K562 (cell line): Measurements from ENCODE around the gene TSC22D1. TPM values are rescaled to one million over a fixed set of nuclear protein-coding genes. Genes with fewer than 3 reads are reported as not detected.

Experiments
- BHLHE40 ChIP-seq: IDR thresholded peaks from 2 replicates; pipeline ENCODE4 v1.6.1; 2011; ENCODE audit warnings: low read length, improper control_type of control experiment
- CBFA2T3 ChIP-seq: fragments of 450-650 bp; IDR thresholded peaks from 2 replicates; pipeline ENCODE4 v1.6.1; 2017
- ELK1 ChIP-seq: sonication (generic); formaldehyde crosslinking; IDR thresholded peaks from 2 replicates; pipeline ENCODE4 v1.8.1; 2022; ENCODE audit warnings: missing genetic modification reagents
- EP300 ChIP-seq: IDR thresholded peaks from 2 replicates; pipeline ENCODE4 v1.6.1; 2012; ENCODE audit warnings: low read length, improper control_type of control experiment
- MAFG ChIP-seq: fragments of 450-650 bp; conservative IDR thresholded peaks from 2 replicates; pipeline ENCODE4 v1.6.1; 2016; ENCODE audit warnings: missing genetic modification characterization, missing compliant biosample characterization
- SMAD4 ChIP-seq: fragments of 250-450 bp; sonication (Bioruptor Pico); conservative IDR thresholded peaks from 2 replicates; pipeline ENCODE4 v1.8.0; 2021; ENCODE audit warnings: inconsistent platforms, mild to moderate bottlenecking, moderate library complexity
- TBL1XR1 ChIP-seq, 2 experiments: IDR thresholded peaks; 2 replicates each; pipeline ENCODE4 v1.6.1; 2012; ENCODE audit warnings: improper control_type of control experiment in 2 of 2, low read length in 2 of 2, mild to moderate bottlenecking in 1 of 2
- TFAP4 ChIP-seq: sonication (generic); formaldehyde crosslinking; IDR thresholded peaks from 2 replicates; pipeline ENCODE4 v1.8.0; 2022; ENCODE audit warnings: missing genetic modification reagents, mild to moderate bottlenecking, moderate library complexity, borderline replicate concordance
- polyA plus RNA-seq, 8 experiments: library from polyadenylated mRNA; depleted of rRNA in 4 of 8; stranded (reverse) in 5 of 8; unstranded in 3 of 8; fragments of >200 nt; fragmentation: Nextera tagmentation in 2 of 8; fragmentation: Illumina TruSeq in 1 of 8; extraction: Ambion mirVana in 2 of 8; extraction: Trizol in 1 of 8; gene quantifications; 2 replicates each; pipeline versions ENCODE4 v1.2.1 to v1.2.3, GENCODE V29; 2011 to 2014; ENCODE audit warnings: inconsistent platforms in 1 of 8, missing spikeins in 1 of 8
- total RNA-seq, 7 experiments: library from RNA; depleted of rRNA in 6 of 7; stranded (reverse); fragments of >200 nt in 6 of 7; fragmentation: Illumina TruSeq in 2 of 7; extraction: Trizol in 2 of 7; gene quantifications; 2 replicates each; pipeline versions ENCODE4 v1.2.1 to v1.2.3, GENCODE V29; 2011 to 2021; ENCODE audit warnings: low replicate concordance in 1 of 7

TSC22D1 gene
- total and polyA plus RNA-seq, 9 of the 15 experiments (the other 6 are each of a cell fraction or from before 2014, with no cell fraction given): 2.6 to 19.8 (median 8.4) TPM

DNA sequence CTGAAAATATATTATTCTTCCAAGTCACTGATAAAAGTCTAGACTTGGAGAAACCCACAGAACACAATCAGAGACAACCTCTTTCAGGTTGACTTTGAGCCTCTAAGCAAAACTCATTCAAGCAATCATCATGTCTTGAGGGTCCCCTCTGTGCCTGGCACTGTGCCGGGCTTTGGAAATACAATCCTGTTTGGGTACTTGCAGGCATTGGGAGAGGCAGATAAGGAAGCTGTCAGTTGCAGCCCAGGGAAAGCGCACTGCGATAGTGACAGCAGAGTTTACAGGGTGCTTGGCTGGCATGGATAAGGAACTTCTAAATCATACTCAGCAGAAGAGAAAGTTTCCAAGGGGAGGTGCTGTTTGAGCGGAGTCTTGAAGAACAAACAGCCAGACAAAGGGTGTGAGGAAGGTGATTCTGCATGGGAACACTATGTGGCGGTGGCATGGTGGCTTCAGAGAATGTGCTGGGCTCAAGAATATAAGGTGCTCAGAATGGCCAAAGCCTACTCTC lies 193.4 kb downstream of the TSC22D1 start (continued):
- TF ChIP-seq CBFA2T3 (peak; percentile 98), TBL1XR1 (IDR thresholded peaks at IDR 0.05; ENCODE audit: low read length in 2 of 2) (peak in 1 of 2 experiments; percentile 81; a peak in 2 of 4 replicates), ELK1 (CRISPR knock-in tag) (no peak), SMAD4 (CRISPR knock-in tag) (peak; percentile 83), TFAP4 (CRISPR knock-in tag) (peak; percentile 37; the same call in 1 of the 2 replicates), EP300 (peak; percentile 93), MAFG (tag) (0 out of 2 replicates have a peak, but pooled peaks have one; percentile 19), BHLHE40 (peak; percentile 33; the same call in 1 of the 2 replicates)

Other genes starting within 250 kb of the TSC22D1 start
- gene SERP2, start 202.5 kb downstream of the TSC22D1 start, total RNA-seq (2014; rRNA removed): not detected in 2 replicates
- not detected in 2 replicates for gene SERP2, start 202.5 kb downstream of the TSC22D1 start, total RNA-seq (2014; rRNA removed; fragmentation: Illumina TruSeq; extraction: Trizol)
- not detected in 2 replicates for gene SERP2, start 202.5 kb downstream of the TSC22D1 start, total RNA-seq (2015; rRNA removed; fragmentation: Illumina TruSeq; extraction: Trizol)
- gene SERP2, start 202.5 kb downstream of the TSC22D1 start, total RNA-seq (2021): not detected in 2 replicates
- not detected in 2 replicates for gene SERP2, start 202.5 kb downstream of the TSC22D1 start, polyA plus RNA-seq (2011; rRNA removed)
- gene SERP2, start 202.5 kb downstream of the TSC22D1 start, polyA plus RNA-seq (2014; fragmentation: Illumina TruSeq; extraction: Trizol): not detected in 2 replicates
- gene SERP2, start 202.5 kb downstream of the TSC22D1 start, polyA plus RNA-seq (2014; fragmentation: Nextera tagmentation; extraction: Ambion mirVana): not detected
- 0.13 TPM in 1 of 2 replicates, not detected in the other for gene SERP2, start 202.5 kb downstream of the TSC22D1 start, polyA plus RNA-seq (2014; rRNA removed)